Mesenchymal stem cell (in vitro differentiated cells and primary cell): ENCODE results near the gene GARIN5B.

ENCODE experiments used
- DNase-seq: peaks from one replicate; pipeline ENCODE4 v3.0.0-alpha.2; 2013
- H2AFZ ChIP-seq: one replicate; pipeline ENCODE4 v1.6.1; 2013; ENCODE audit warnings: low read depth, mild to moderate bottlenecking, control low read depth, inconsistent platforms, low read length, moderate library complexity
- H2AK5ac ChIP-seq: 2 replicates; pipeline ENCODE4 v1.6.1; 2013; ENCODE audit warnings: low read length, moderate library complexity, mild to moderate bottlenecking, inconsistent platforms; ENCODE audit not compliant: severe bottlenecking
- H2BK120ac ChIP-seq: one replicate; pipeline ENCODE4 v1.6.1; 2013; ENCODE audit warnings: low read depth, mild to moderate bottlenecking, inconsistent platforms, low read length, moderate library complexity
- H2BK12ac ChIP-seq, 2 experiments: one replicate each; pipeline ENCODE4 v1.6.1; 2013; ENCODE audit warnings: inconsistent platforms in 2 of 2, low read length in 2 of 2, mild to moderate bottlenecking in 2 of 2, moderate library complexity in 2 of 2, control low read depth in 1 of 2
- H2BK15ac ChIP-seq: one replicate; pipeline ENCODE4 v1.6.1; 2013; ENCODE audit warnings: mild to moderate bottlenecking, low read depth, inconsistent platforms; ENCODE audit not compliant: poor library complexity, severe bottlenecking
- H2BK5ac ChIP-seq: 2 replicates; pipeline ENCODE4 v1.6.1; 2013; ENCODE audit warnings: low read depth, mild to moderate bottlenecking, low read length, control low read depth, inconsistent platforms; ENCODE audit not compliant: poor library complexity, severe bottlenecking
- H3K14ac ChIP-seq, 2 experiments: one replicate each; pipeline ENCODE4 v1.6.1; 2013; ENCODE audit warnings: inconsistent platforms in 2 of 2, low read length in 2 of 2, control low read depth in 1 of 2, mild to moderate bottlenecking in 1 of 2, moderate library complexity in 1 of 2
- H3K18ac ChIP-seq, 2 experiments: one replicate each; pipeline ENCODE4 v1.6.1; 2013; ENCODE audit warnings: inconsistent platforms in 2 of 2, low read length in 2 of 2, control low read depth in 1 of 2, low read depth in 1 of 2, mild to moderate bottlenecking in 1 of 2
- H3K23ac ChIP-seq, 2 experiments: one replicate each; pipeline ENCODE4 v1.6.1; 2013; ENCODE audit warnings: inconsistent platforms in 2 of 2, low read length in 2 of 2, mild to moderate bottlenecking in 2 of 2, moderate library complexity in 2 of 2, control low read depth in 1 of 2
- H3K27ac ChIP-seq: 2 replicates; pipeline ENCODE4 v1.5.1; 2013; ENCODE audit warnings: mild to moderate bottlenecking, moderate library complexity, low read length, control low read depth, inconsistent platforms; ENCODE audit not compliant: poor library complexity, severe bottlenecking
- H3K27me3 ChIP-seq, 2 experiments: 2 replicates each; pipeline versions ENCODE4 v1.6.1 to v1.7.0; 2013; ENCODE audit warnings: low read length in 2 of 2, mild to moderate bottlenecking in 2 of 2, moderate library complexity in 2 of 2, control low read depth in 1 of 2, inconsistent platforms in 1 of 2; ENCODE audit not compliant: control insufficient read depth in 1 of 2, insufficient read depth in 1 of 2
- H3K36me3 ChIP-seq, 2 experiments: 2 replicates each; pipeline versions ENCODE4 v1.6.1 to v1.7.0; 2013; ENCODE audit warnings: low read length in 2 of 2, control low read depth in 1 of 2, inconsistent platforms in 1 of 2, low read depth in 1 of 2, mild to moderate bottlenecking in 1 of 2; ENCODE audit not compliant: insufficient read depth in 2 of 2, control insufficient read depth in 1 of 2
- H3K4ac ChIP-seq, 2 experiments: one replicate each; pipeline ENCODE4 v1.6.1; 2013; ENCODE audit warnings: inconsistent platforms in 2 of 2, low read length in 2 of 2, mild to moderate bottlenecking in 2 of 2, moderate library complexity in 2 of 2, control low read depth in 1 of 2, low read depth in 1 of 2
- H3K4me1 ChIP-seq: 2 replicates; pipeline ENCODE4 v1.6.1; 2013; ENCODE audit warnings: low read depth, low read length, control low read depth; ENCODE audit not compliant: control insufficient read depth, insufficient read depth
- H3K4me2 ChIP-seq: 2 replicates; pipeline ENCODE4 v1.6.1; 2013; ENCODE audit warnings: low read length, mild to moderate bottlenecking, inconsistent platforms; ENCODE audit not compliant: poor library complexity, severe bottlenecking
- H3K4me3 ChIP-seq, 2 experiments: 2 replicates each; pipeline versions ENCODE4 v1.5.1 to v1.7.0; 2013; ENCODE audit warnings: low read length in 2 of 2, mild to moderate bottlenecking in 2 of 2, control low read depth in 1 of 2, low read depth in 1 of 2; ENCODE audit not compliant: insufficient read depth in 1 of 2
- H3K79me1 ChIP-seq: replicated peaks from 2 replicates; pipeline ENCODE4 v1.6.1; 2013; ENCODE audit warnings: mild to moderate bottlenecking, control low read depth, low read length, inconsistent platforms; ENCODE audit not compliant: poor library complexity, severe bottlenecking
- H3K9ac ChIP-seq: 2 replicates; pipeline ENCODE4 v1.7.0; 2013; ENCODE audit warnings: mild to moderate bottlenecking, low read length, moderate library complexity
- H3K9me3 ChIP-seq: 2 replicates; pipeline ENCODE4 v1.7.0; 2013; ENCODE audit warnings: mild to moderate bottlenecking, low read length; ENCODE audit not compliant: control insufficient read depth
- H4K8ac ChIP-seq: one replicate; pipeline ENCODE4 v1.6.1; 2013; ENCODE audit warnings: inconsistent platforms, mild to moderate bottlenecking, low read length, moderate library complexity
- H4K91ac ChIP-seq: one replicate; pipeline ENCODE4 v1.6.1; 2013; ENCODE audit warnings: mild to moderate bottlenecking, low read length, inconsistent platforms
- WGBS: methylation state at CpG from one replicate; pipeline ENCODE4 v1.1.7; 2013; ENCODE audit warnings: mixed read lengths; 5-methylcytosine and 5-hydroxymethylcytosine counted together

Gene GARIN5B

DNA sequence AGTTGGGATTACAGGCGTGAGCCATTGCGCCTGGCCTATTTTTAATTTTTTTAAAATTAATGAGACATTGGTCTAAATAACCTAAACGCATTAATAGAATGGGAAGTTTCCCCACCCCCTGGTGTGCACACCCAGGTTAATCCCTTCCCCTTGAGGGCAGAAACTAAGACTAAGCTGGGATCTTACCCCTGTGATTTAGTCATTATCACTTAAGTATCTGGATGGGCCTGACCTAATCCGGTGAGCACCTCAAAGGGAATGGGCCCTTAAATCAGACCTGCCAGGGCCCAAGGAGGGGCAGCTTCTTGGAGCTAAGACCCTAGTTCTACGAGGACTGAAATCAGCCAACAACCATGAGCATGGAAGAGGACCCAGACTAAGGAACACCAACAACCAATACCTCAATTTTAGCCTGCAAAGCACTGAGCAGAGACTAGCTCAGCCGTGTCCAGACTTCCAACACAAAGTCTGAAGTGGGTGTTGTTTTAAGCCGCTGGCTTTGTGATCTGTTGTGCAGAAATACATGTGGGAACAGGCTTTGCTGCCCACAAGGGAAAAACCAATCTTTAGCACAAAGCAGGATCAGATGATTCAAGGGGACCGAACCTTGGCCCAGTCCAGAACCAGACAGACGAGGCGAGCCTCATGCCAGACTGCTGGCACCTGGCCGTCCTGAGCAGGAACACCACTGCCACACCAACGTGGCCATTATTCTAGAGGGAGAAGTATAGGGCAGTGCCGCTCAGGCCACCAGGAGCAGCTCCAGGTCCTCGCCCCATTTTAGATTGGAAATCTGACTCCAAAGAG lies 37.4 kb upstream of the GARIN5B start:
- Histone ChIP-seq H3K14ac (no peak overlapping the region), H2AK5ac (no peak overlapping the region), H3K18ac (no peak overlapping the region), H2AFZ (no peak overlapping the region), H2BK5ac (no peak overlapping the region), H3K79me1 (peaks cover 9% of the 10 kb centered on the region), H2BK120ac (no peak overlapping the region), H3K4ac (no peak overlapping the region), H4K91ac (peak overlapping the region; percentile 46), H2BK12ac (no peak overlapping the region), H3K4me1 (peaks cover 4% of the 10 kb centered on the region), H2BK15ac (no peak overlapping the region), H4K8ac (no peak overlapping the region), H3K9me3 (no peaks in the 10 kb centered on the region), H3K36me3 (peaks cover 42 to 49% of the 10 kb centered on the region in 2 experiments), H3K27me3 (no peaks in the 10 kb centered on the region), H3K23ac (no peak overlapping the region), H3K4me3 (no peak overlapping the region), H3K4me2 (no peak overlapping the region), H3K9ac (no peak overlapping the region), H3K27ac (no peak overlapping the region)
- no peak for DNase-seq
- 92% methylated on average over 12 of the region's 14 CpGs for WGBS

DNA sequence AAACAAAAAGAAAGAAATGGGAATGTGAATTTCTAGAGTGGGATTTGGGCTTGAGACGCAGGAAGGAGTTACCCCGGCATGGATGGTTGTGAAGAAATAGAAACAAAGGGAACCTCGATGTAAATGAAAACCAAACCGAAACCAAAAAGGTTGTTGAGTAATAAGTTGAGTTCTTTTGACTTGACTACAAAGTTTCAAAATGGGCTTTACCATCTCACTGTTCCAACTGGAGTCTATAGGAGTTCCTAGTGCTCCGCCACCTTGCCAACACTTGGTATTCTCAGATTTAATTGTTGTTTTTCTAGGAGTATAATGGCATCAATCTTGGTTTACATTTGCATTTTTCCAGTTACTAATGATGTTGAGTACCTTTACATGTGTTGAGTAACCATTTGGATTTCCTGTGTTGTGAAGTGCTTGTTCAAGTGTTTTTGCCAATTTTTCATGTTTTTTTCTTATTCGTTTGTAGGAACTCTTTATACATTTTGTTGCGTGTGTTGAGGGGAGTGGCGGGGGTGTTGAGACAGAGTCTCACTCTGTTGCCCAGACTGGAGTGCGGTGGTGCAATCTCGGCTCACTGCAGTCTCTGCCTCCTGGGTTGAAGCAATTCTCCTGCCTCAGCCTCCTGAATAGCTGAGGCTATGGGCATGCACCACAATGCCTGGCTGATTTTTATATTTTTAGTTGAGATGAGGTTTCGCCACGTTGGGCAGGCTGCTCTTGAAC lies 35.3 kb upstream of the GARIN5B start:
- Histone ChIP-seq H2BK120ac (no peak overlapping the region), H3K4ac (no peak overlapping the region)
- WGBS = 90% methylated on average over 12 of the region's 12 CpGs

DNA sequence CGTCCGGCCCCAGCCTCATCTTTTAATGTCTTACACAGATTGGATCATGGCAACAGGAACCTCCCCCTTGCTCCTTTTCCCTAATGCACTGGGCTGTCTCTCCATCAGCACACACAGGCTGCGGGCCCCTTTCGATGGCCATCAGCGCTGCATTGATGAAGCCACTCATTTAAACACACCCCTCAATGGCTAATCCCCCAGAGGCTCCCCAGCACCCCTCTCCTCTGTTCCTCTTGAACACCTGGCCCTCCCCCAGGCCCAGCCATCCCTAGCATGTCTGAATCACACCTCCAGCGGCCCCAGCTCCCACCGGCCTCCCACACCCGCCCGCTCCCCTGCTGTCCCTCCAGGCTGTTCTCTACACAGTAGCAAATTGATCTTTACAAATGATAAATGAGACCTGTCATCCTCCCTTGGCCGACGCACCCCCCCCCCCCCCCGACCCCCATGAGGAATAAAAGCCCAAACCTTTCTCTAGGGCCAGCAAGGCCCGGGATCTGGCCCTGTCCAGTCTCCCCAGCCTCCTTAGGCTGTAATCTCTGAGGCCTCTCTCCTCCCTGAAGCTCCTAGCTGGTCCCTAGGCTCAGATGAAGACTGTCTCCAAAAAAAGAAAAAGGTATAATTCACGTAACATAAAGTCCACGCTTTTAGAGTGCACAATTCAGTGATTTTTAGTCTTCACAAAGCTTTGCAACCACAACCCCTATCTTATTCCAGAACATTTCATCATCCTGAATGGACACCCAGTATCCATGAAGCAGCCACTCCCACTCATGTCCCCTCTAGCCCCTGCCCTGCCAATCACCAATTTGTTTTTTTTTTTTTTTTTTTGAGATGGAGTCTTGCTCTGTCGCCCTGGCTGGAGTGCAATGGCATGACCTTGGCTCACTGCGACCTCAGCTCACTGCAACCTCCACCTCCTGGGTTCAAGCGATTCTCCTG lies 30.0 kb upstream of the GARIN5B start:
- no peak overlapping the region for H3K4me2 ChIP-seq
- peaks cover 32 to 43% of the 10 kb centered on the region in 2 experiments for H3K36me3 ChIP-seq
- H3K4me3 ChIP-seq = no peak overlapping the region
- 62% methylated on average over 17 of the region's 18 CpGs for WGBS
- H4K8ac ChIP-seq = peak overlapping the region; percentile 24
- H3K27me3 ChIP-seq = no peaks in the 10 kb centered on the region
- DNase-seq = no peak
- H2AK5ac ChIP-seq = no peak overlapping the region
- no peak overlapping the region for H3K23ac ChIP-seq
- no peaks in the 10 kb centered on the region for H3K9me3 ChIP-seq
- H3K18ac ChIP-seq = no peak overlapping the region
- H2BK120ac ChIP-seq = no peak overlapping the region
- peaks cover 40% of the 10 kb centered on the region for H3K4me1 ChIP-seq
- no peak overlapping the region for H3K4ac ChIP-seq
- H3K14ac ChIP-seq = no peak overlapping the region
- H3K9ac ChIP-seq = no peak overlapping the region
- H2BK5ac ChIP-seq = no peak overlapping the region
- no peak overlapping the region for H3K27ac ChIP-seq
- H2BK15ac ChIP-seq = no peak overlapping the region
- no peak overlapping the region for H2BK12ac ChIP-seq
- H4K91ac ChIP-seq = no peak overlapping the region
- H2AFZ ChIP-seq = no peak overlapping the region
- H3K79me1 ChIP-seq = peaks cover 5% of the 10 kb centered on the region

More for the DNA sequence above, 35.3 kb upstream of the GARIN5B start:
- Histone ChIP-seq H4K91ac (no peak overlapping the region), H3K18ac (no peak overlapping the region), H3K27me3 (no peaks in the 10 kb centered on the region), H3K14ac (no peak overlapping the region), H3K9me3 (no peaks in the 10 kb centered on the region), H2BK12ac (no peak overlapping the region), H2BK15ac (no peak overlapping the region), H3K23ac (no peak overlapping the region), H4K8ac (no peak overlapping the region), H2AFZ (no peak overlapping the region), H2AK5ac (no peak overlapping the region), H3K36me3 (peaks cover 27 to 34% of the 10 kb centered on the region in 2 experiments), H3K79me1 (peaks cover 9% of the 10 kb centered on the region), H2BK5ac (no peak overlapping the region), H3K9ac (no peak overlapping the region), H3K4me2 (no peak overlapping the region), H3K27ac (no peak overlapping the region), H3K4me1 (peaks cover 3% of the 10 kb centered on the region), H3K4me3 (no peak overlapping the region)
- no peak for DNase-seq
